ENCODE measurements around the gene ANO9.
"Not testable (repeated sequence)": the region's sequence is repeated elsewhere in the genome, so short reads cannot be mapped to it uniquely, and the experiment has no call there.

The ANO9 gene

GRCh38 chr11:440065-441042, 1.5 kb downstream of the ANO9 start:
- H3K4me3 ChIP-seq (ENCODE audit: low read length) = no peak overlapping the region
- TF ChIP-seq ZNF274 (IDR thresholded peaks at IDR 0.05; ENCODE audit: low read depth, low read length) = no peak

- TF ChIP-seq ZNF274 (IDR thresholded peaks at IDR 0.05; ENCODE audit: low read depth, low read length) = no peak
Measured at GRCh38 chr11:439315-440064, 2.3 kb downstream of the ANO9 start.

GRCh38 chr11:438101-438844, 3.5 kb downstream of the ANO9 start:
- no peak overlapping the region for H3K4me3 ChIP-seq (ENCODE audit: low read length)
- TF ChIP-seq ZNF274 (IDR thresholded peaks at IDR 0.05; ENCODE audit: low read depth, low read length) = no peak

More at GRCh38 chr11:439315-440064, 2.3 kb downstream of the ANO9 start:
- no peak overlapping the region for H3K4me3 ChIP-seq (ENCODE audit: low read length)

GRCh38 chr11:437228-437870, 4.5 kb downstream of the ANO9 start:
- H3K4me3 ChIP-seq (ENCODE audit: low read length) = no peak overlapping the region
- TF ChIP-seq ZNF274 (IDR thresholded peaks at IDR 0.05; ENCODE audit: low read depth, low read length) = no peak

- H3K4me3 ChIP-seq (ENCODE audit: low read length) = not testable (repeated sequence)
Measured at GRCh38 chr11:434999-435740, 6.6 kb downstream of the ANO9 start.

DNA sequence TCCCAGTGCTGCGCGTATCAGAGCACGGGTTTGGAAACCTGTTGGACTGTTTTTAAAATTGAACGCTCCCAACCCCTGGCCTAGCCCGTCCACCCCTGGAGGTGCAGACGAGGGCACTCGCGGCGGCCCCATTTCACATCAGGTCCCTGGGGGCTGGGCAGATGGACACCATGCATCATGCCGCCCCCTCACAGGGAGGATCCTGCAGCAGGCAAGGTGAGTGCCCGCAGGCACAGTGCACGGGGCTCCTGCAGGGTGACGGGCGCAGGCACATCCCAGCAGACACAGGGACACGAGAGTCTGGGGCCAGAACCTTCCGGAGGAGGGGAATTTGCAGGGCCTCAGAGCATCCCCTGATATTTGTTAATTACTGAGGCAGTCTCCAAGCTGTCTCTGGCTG, 7.3 kb downstream of the ANO9 start:
- no peak for TF ChIP-seq ZNF274 (IDR thresholded peaks at IDR 0.05; ENCODE audit: low read depth, low read length)
- no peak overlapping the region for H3K4me3 ChIP-seq (ENCODE audit: low read length)

GRCh38 chr11:433641-434040, 8.2 kb downstream of the ANO9 start:
- no peak overlapping the region for H3K4me3 ChIP-seq (ENCODE audit: low read length)
- TF ChIP-seq ZNF274 (IDR thresholded peaks at IDR 0.05; ENCODE audit: low read depth, low read length) = no peak

DNA sequence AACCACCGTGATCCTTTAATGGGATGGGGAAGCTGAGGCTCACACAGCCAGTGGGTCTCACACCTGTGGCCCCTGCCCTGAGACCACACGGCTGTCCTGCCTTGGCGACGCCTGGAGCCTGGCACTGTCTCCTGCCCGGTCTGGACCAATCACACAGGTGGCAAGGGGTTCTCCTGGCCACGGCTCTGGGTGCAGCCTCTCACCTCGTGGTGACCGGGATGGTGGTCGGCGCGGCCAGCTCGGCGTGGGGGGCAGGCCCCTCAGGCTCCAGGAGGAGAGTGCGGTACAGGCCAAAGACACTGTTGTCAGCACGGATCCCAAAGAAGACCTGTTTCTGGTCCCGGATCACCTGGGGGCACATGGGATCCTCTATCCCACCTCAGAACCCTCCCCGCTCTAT, 8.7 kb downstream of the ANO9 start:
- H3K4me3 ChIP-seq (ENCODE audit: low read length) = no peak overlapping the region
- TF ChIP-seq ZNF274 (IDR thresholded peaks at IDR 0.05; ENCODE audit: low read depth, low read length) = no peak

- TF ChIP-seq ZNF274 (IDR thresholded peaks at IDR 0.05; ENCODE audit: low read depth, low read length) = no peak
- H3K4me3 ChIP-seq (ENCODE audit: low read length) = no peak overlapping the region
Measured at GRCh38 chr11:432501-433100, 9.2 kb downstream of the ANO9 start.

- H3K4me3 ChIP-seq (ENCODE audit: low read length) = no peak overlapping the region
- no peak for TF ChIP-seq ZNF274 (IDR thresholded peaks at IDR 0.05; ENCODE audit: low read depth, low read length)
Measured at GRCh38 chr11:431921-432320, 9.9 kb downstream of the ANO9 start.

DNA sequence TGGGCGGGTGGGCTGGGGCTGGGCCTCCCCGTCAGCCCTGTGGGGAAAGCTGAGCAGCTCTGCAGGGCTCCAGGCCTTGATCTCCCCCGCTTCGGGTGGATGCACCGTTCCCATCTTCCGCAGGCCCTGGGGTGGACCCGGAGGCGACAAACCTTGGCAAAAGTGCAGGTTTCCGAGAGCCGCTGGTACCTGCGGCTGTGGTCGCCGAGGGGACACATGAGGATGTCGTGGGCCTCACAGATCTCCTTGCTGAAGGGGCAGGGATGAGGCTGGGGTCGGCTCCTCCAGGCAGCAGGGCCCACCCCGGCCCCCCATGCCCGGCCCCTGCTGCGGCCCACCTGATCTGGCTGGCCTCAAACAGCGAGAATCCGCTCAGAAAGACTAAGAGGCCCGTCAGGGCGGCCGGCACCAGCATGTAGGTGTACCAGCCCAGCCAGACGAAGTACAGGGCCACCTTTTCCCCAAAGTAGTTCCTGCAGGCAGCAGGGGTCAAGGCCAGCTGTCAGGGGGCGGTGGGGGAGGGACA, 11.8 kb downstream of the ANO9 start:
- TF ChIP-seq ZNF274 (IDR thresholded peaks at IDR 0.05; ENCODE audit: low read depth, low read length) = no peak
- H3K4me3 ChIP-seq (ENCODE audit: low read length) = no peak overlapping the region

GRCh38 chr11:429391-429790, 12.4 kb downstream of the ANO9 start:
- no peak for TF ChIP-seq ZNF274 (IDR thresholded peaks at IDR 0.05; ENCODE audit: low read depth, low read length)
- no peak overlapping the region for H3K4me3 ChIP-seq (ENCODE audit: low read length)

- TF ChIP-seq ZNF274 (IDR thresholded peaks at IDR 0.05; ENCODE audit: low read depth, low read length) = no peak
- no peak overlapping the region for H3K4me3 ChIP-seq (ENCODE audit: low read length)
Measured at GRCh38 chr11:428295-428694, 13.5 kb downstream of the ANO9 start.

Measured in GM08714 (cell line).